ENCODE data around the gene KCNJ18.
"Not testable (repeated sequence)": the region's sequence is repeated elsewhere in the genome, so short reads cannot be mapped to it uniquely, and the experiment has no call there.

KCNJ18 gene

DNA sequence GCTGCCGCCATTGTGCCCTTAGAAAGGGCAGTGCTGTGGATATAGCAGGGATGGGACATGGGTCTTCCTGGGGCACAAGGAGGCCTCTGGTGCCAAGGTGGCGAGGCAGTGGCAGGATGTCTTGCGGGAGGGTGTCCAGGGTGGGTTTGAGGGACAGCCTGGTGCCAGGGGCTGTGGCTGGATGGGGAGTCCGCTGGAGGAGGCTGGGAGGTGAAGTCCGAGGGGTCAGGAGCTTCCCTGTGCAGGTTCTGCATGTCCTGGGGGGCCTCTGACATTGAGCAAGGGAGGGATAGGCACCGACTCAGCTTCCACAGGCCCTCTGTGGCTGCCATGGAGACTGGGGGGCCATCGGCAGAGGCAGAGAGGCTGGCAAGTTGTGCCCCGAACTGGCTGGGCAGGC lies 9.7 kb downstream of the KCNJ18 start:
- not testable (repeated sequence) for DNase-seq (ENCODE audit: low read depth in 2 of 3, low spot score in 1 of 3)

DNA sequence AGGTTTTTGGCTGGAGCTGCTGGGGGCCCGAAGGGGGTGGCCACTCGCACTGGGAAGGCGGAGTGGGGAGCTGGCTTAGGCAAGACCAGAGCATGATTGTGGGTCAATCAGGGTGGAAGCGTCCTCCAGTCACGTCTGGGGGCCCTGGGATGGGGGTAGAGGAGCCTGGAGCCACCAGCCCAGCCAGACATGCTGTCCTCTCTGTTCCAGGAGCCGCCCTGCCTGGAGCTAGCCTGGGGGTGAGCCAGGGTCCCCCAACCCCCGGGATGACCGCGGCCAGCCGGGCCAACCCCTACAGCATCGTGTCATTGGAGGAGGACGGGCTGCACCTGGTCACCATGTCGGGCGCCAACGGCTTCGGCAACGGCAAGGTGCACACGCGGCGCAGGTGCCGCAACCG lies 10.2 kb downstream of the KCNJ18 start:
- DNase-seq (ENCODE audit: low read depth in 2 of 3, low spot score in 1 of 3), result not testable (repeated sequence)

DNA sequence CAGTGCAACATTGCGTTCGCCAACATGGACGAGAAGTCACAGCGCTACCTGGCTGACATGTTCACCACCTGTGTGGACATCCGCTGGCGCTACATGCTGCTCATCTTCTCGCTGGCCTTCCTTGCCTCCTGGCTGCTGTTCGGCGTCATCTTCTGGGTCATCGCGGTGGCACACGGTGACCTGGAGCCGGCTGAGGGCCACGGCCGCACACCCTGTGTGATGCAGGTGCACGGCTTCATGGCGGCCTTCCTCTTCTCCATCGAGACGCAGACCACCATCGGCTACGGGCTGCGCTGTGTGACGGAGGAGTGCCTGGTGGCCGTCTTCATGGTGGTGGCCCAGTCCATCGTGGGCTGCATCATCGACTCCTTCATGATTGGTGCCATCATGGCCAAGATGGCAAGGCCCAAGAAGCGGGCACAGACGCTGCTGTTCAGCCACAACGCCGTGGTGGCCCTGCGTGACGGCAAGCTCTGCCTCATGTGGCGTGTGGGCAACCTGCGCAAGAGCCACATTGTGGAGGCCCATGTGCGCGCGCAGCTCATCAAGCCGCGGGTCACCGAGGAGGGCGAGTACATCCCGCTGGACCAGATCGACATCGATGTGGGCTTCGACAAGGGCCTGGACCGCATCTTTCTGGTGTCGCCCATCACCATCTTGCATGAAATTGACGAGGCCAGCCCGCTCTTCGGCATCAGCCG lies 10.8 kb downstream of the KCNJ18 start:
- not testable (repeated sequence) for DNase-seq (ENCODE audit: low read depth in 2 of 3, low spot score in 1 of 3)

DNA sequence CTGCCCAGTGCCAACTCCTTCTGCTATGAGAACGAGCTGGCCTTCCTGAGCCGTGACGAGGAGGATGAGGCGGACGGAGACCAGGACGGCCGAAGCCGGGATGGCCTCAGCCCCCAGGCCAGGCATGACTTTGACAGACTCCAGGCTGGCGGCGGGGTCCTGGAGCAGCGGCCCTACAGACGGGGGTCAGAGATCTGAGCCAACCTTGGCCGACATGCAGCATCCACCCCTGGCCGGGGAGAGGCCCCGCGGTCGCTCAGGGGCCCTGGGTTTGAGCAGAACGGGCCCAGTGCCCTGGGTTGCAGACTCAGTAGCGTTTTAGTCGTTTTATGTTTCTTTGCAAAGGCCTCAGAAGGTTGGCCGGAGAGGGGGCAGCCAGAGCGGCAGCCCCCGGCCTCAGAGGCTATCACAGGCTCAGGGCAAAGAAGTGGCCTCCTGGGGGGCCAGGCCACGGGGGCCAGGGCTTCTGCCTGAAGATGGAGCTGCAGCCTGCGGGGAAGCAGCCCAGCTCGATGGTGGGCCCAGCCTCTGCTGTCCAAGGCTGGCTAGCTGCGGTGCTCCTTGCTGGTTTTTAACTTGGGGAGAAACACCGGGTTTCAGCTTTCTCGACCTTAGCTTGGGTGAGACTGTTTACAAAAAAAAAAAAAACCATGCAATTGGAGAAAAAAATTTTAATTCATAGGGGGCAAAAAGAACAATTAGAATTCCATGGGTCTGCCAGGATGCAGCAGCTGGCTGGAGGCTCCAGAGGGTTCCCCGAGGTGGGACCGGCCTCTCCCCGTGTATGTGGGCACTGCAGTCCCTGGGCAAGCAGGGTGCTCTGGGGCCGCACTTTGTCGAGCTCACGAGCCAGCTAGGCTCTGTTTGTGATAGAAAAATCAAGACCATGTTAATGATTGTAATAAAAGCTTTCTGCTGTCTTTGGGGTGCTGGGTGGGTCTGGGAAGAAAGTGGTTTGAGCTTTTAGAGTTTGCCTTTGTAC lies 11.9 kb downstream of the KCNJ18 start:
- DNase-seq (ENCODE audit: low read depth in 2 of 3, low spot score in 1 of 3), result not testable (repeated sequence)

DNA sequence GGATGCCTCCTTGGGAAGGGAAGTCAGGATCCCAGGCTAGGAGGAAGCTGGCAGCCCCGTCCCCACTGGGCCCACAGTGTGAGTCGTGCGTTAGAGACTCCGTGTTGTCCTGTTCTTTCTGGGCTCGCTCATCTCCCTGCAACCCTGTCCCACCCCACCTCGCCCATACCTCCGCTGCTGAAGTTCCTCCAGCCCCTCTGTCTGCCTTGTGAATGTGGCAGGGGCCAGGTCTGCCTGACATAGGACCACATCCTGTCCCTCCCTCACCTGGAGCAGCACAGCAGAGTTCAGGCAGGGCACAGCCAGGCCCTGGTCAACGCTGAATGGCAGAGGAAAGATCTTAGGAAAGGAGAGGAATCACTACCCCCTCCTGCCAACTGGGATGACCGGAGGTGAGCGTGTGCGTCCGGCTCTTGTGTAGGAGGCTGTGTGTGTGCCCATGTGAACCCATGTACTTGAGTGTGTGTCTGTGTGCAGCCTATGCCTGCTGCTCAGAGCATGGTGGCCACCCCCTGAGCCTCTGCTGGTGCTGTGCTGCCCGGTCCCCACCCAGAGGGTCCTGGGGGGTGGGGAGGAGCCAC lies 12.8 kb downstream of the KCNJ18 start:
- DNase-seq (ENCODE audit: low read depth in 2 of 3, low spot score in 1 of 3), result no peak

DNA sequence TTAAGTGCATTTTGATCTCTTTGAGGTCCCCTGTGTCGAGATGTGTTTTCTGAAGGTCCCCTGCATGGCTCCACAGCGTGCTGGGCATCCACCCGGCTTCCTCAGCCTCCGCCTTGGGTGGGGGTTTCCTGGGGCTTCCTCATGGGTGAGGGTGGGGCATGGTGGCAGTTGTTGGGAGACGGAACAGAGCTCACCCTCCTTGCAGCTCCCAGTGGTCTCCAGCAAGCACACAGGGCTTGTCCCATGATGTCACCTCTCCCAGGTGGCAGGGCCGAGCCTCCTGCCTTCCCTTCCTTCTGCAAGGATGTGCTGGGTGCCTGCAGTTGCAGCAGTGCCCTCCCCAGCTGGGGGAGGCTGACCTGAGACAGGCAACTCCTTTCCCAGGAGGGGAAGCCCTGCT lies 13.4 kb downstream of the KCNJ18 start:
- not testable (repeated sequence) for DNase-seq (ENCODE audit: low read depth in 2 of 3, low spot score in 1 of 3)

DNA sequence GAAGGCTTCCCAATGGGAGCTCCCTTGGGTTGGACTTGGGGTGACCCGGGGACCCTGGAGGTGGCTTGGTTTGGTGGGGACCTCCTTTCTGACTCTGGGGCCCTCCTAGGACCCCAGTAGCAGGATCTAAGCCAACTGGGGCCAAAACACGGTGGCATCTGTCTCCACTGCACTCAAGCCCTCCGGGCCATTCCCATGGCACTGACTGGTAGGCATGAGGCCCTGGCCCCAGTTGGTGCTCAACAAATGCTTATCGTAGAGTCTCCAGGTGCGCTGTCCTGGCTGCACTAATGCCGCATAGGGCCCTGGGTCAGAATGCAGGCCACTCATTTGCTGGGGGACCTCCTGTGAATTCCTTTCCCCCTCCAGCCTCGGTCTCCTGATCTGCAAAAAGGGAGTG lies 14.2 kb downstream of the KCNJ18 start:
- DNase-seq (ENCODE audit: low read depth in 2 of 3, low spot score in 1 of 3), result not testable (repeated sequence)

DNA sequence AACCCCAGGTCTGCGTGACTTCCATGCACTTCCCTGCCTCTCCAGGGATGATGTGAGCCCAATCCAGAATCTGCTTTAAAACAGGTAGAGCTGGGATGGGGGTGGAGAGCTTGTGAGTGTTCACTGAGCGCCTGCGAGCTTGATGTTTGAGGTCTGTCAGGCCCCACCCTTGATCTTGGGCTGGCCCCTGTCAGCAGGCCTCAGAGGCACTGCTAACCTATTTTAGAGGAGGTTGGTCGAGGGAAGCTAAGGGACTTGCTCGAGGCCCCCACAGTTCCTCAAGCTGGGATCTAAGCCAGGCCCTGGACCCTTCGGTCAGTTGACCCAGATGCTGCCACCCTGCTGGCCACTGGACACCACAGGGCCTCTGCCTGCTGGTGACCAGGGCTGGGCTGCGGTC lies 14.8 kb downstream of the KCNJ18 start:
- not testable (repeated sequence) for DNase-seq (ENCODE audit: low read depth in 2 of 3, low spot score in 1 of 3)

DNA sequence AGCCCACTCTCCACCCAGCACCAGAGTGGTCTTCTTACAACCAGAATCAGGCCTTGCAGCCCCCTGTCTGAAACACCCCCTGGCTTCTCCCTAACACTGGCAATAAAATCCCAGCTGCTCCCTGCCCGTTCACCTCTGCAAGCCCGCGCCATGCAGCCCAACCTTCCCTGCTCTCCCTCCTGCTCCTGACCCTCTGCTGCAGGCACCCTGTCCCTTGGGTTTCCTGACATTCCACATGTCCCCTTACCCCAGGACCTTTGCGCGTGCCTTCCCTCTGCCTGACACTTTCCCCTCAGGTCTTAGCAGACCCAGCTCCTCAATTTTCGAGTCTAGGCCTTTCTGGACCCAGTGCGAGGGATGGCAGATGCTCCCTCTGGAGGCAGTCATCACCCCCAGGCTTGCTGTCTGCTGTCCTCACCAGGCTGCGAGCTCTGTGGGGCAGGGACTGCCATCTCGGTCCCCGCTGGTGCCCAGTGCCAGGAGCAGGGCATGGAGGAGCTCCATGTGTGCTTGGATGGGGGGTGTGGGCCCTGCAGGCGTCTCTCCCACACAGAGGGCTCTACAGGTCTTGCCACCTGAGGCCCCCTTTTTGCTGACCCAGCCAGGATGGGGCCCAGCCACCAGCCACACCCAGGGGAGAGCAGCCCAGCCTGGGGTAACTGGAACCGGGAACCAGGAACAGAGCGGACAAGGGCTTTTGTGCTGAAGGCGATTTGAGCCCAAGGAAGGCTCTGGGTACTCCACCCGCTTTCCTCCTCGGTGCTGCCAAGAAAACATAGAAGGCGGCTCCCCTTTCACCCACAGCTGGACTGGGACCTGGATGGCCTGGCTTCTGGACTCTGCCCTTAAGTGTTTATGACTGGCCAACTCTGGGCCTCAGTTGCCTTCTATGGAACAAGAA lies 15.6 kb downstream of the KCNJ18 start:
- DNase-seq (ENCODE audit: low read depth in 2 of 3, low spot score in 1 of 3), result not testable (repeated sequence)

DNA sequence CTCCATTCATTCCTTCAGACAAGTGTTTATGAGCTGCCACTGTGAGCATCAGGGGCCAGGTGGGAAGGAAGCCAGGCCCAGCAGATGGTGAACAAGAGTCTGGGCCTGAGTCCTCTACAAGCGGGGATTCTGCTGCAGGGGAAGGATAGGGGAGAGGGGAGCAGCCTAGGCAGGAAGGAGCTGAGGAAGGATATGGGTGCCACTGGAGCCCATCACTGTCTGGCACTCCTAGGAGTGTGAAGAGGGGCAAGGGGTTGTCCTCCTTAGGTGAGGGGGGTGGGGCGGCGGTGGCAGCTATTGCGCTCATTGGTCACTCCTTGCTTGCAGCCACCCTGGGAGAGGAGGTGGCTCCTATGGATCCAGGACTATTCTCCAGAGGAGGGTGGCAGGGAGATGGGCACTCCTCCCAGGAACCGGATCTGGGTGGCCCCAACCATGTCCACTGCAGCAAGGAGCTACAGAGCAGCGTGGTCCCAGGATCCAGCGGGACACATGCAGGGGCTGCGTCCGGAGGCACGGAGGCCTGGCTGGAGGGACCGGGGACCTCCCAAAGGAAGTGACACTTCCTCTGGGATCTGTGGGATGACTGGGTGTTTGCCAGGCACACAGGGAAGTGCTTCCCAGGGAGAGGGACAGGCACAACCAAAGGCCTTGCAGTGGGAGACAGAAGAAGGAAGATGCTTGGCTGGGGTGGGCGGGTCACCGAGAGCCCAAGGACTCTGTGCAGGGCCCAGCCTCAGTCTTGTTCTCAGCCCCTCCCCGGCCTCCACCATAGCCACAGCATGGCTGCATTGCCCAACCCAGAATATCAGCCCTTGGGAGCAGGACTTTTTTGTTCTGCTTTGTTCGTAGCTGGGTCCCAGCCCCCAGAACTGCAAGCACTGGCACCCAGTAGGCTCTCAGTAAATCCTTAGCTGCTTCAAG lies 16.6 kb downstream of the KCNJ18 start:
- not testable (repeated sequence) for DNase-seq (ENCODE audit: low read depth in 2 of 3, low spot score in 1 of 3)

DNA sequence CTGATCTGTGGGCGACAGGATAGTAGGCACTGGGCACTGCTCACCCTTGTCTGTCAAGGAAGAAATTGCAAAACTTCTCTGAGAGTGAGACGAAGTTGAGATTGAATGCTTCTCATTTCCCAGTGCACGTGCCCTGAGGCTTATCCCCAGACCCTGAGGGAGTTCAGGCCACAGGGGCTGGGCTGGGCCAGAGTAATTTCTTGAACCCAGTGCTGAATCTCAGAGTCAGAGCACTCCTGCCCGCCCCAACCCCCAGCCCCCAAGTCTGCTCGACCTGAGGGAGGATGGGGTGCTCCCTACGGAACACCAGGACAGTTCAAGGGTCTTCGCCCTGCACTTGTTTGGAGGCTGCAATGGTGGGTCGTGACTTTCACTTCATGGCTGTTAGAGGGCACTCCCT lies 17.7 kb downstream of the KCNJ18 start:
- DNase-seq (ENCODE audit: low read depth in 2 of 3, low spot score in 1 of 3), result not testable (repeated sequence)

DNA sequence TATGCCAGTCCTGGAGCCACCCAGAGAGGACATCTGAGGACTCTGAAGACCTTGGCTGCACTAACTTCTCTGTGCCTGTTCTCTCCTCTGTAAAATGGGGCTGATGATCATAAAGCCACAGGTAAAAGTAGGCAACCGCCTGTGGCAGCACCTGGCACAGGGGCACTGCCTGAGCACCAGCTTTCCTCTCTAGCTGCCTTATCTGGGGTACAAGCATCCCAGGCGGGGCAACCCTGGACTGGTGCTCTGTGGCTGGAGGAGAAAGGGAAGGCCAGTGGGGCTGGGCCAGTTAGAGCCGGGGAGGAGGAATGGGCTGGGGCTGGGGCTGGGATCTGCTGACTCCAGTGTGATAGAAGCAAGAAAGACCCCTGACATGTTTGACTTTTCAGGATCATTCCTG lies 18.2 kb downstream of the KCNJ18 start:
- DNase-seq (ENCODE audit: low read depth in 2 of 3, low spot score in 1 of 3), result not testable (repeated sequence)

DNA sequence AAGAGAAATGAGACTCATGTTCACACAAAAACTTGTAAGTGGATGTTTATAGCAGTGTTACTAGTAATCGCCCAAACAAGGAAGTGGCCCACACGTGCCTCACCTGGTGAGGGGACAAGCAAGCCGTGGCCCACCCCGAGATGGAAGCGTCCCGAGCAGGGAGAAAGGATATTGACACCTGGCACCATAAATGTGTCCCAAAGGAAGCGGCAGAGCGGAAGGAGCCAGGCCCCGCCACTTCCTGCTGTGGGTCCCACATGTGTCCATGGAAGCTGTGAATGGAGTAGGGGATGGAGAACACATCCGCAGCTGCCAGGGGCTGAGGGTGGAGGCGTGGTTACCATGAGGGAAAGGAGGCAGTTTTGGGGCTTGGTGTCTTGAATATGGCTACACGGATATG lies 18.9 kb downstream of the KCNJ18 start:
- no peak for DNase-seq (ENCODE audit: low read depth in 2 of 3, low spot score in 1 of 3)

DNA sequence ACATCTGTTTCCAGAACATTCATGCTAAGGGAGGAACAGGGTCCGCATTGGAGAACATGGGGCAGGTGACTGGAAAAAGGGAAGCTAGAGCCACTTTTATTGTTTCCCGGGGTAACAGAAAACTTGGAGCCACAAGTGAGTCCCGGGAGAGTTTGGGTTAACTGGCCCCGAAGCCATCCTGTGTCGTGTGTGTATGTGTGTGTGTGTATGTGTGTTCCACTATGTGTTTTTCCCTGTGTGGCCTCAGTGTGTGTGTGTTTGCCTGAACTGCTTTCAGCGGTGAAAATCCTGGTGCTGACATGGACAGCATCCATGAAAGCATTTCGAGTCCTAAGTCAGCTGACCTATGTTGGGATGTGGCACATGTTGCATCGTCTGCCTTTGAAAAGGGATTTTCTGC lies 20.7 kb downstream of the KCNJ18 start:
- not testable (repeated sequence) for DNase-seq (ENCODE audit: low read depth in 2 of 3, low spot score in 1 of 3)

DNA sequence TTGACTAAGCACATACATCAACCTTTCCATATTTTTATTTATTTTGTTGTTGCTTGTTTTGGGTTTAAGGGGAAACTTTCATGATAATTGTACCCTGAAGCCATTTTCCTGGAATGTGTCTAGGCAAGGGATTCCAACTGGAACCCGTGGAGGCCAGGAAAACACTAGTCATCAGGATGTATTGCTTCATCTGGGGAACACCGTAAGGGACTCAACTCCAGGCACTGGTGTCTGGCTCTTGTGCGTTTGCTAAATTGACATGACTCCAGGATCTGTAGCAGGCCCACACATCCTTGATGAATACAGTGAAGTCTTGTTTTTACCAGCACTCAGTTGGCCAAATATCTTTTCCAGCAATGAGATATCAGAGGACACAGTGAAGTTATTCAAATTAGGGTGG lies 21.3 kb downstream of the KCNJ18 start:
- DNase-seq (ENCODE audit: low read depth in 2 of 3, low spot score in 1 of 3), result not testable (repeated sequence)

DNA sequence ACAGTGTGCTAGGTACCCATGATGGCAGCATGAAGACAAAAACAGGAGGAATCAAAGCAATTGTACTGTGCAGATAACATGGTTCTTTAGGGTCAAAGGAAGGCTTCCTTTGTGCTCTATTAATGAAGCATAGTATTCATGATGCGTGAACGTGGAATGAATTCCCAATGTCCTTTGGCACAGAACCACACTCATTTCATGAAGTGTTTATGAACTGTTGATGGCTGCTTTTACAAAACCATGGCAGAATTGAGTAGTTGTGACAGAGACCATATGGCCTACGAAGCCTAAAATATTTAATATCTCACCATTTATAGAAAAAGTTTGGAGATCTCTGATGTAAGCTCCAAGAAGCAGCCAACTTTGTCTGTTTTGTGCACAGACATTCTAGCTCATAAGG lies 22.4 kb downstream of the KCNJ18 start:
- not testable (repeated sequence) for DNase-seq (ENCODE audit: low read depth in 2 of 3, low spot score in 1 of 3)

DNA sequence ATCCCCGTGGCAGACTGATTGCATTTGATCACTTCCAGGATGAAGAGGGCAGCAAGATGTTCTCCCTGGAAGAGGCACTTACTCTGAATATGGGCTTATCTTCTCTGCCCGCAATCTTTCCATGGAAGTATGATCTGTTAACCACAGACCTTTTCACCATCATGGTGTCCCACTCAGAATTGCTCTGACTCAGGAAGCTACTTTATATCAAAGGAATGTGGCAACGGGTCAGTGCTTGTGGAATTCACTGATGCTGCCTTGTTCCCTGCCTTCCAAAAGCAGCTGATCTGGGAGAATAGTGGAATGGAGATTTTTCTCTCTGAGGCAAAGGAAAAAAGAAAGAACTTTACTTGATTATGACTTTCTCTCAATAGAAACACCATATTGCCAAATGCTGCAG lies 23.6 kb downstream of the KCNJ18 start:
- not testable (repeated sequence) for DNase-seq (ENCODE audit: low read depth in 2 of 3, low spot score in 1 of 3)

DNA sequence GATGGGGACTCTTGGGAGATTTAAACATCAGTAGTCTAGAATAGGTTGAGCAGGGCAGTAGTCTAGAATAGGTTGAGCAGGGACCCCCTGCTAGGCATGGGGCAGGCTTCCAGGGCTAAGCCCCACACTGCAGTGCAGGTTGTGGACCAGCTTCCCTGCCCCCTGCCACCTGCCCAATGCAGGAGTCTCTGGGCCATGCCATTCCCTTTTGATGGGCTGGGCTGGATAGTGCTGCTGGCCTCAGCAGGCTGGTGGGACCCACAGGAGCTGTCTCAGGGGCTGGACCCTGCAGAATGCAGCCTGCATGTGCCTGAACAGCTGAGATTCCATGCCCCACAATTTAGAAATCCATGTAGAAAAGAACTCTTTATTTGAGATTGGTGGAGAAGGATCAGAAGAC lies 26.6 kb downstream of the KCNJ18 start:
- not testable (repeated sequence) for DNase-seq (ENCODE audit: low read depth in 2 of 3, low spot score in 1 of 3)

DNA sequence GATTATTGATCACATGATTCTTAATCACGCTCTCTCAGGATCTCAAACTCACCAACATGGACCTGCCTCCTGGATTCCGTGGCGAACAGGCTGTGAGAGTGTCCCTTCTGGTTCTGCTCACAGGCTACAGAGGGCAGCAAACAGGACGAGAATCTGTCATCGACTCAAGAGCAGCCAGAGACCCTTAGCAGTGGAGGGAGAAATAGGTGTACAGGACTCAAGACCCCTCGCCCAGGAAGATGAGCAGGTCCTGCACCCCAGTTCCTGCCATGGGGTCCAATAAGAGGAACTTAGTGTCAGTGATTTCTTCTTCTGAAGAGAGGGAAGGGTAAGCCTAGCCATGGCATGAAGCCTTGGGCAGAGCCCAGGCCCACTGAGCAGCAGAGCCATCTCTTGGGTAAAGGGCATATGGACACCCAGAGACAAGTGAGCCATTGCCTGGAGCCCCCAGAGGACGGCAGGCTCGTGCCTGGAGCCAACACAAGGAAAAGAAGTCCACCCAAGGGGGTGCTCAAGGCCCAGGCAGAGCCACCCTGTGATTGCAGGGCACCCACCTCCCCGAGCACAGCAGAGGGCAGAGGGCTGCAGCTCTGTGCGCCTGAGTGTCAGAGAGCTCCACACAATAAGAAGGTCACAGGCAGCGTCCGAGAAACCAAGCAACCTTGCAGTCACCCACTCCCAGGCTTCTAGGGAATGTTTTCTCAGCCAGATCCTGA lies 27.3 kb downstream of the KCNJ18 start:
- not testable (repeated sequence) for DNase-seq (ENCODE audit: low read depth in 2 of 3, low spot score in 1 of 3)
